ENCODE data around the gene PARD3B.

- TF ChIP-seq CTCF (IDR thresholded peaks at IDR 0.05) (no peak), POLR2A (IDR thresholded peaks at IDR 0.05) (no peak)
Observed at GRCh38 chr2:205017912-205018311, 472.6 kb downstream of the PARD3B start.
